NOMO-1 (cell line): Measurements from ENCODE around the gene MALRD1.
A peak's percentile ranks its signal among the peaks of the same experiment; 100 is the strongest.
"Not testable (repeated sequence)": the region's sequence is repeated elsewhere in the genome, so short reads cannot be mapped to it uniquely, and the experiment has no call there.

Experiments used
- DNase-seq, 2 experiments: peaks; one replicate each; lab custom pipeline; 2025; ENCODE audit not compliant: unreplicated experiment in 2 of 2; lab: John Stamatoyannopoulos, UW

Gene MALRD1

GRCh38 chr10:19750972-19751371 is 702.4 kb downstream of the MALRD1 start:
- no peak for DNase-seq

GRCh38 chr10:19756919-19757318 is 708.3 kb downstream of the MALRD1 start:
- no peak for DNase-seq

DNA sequence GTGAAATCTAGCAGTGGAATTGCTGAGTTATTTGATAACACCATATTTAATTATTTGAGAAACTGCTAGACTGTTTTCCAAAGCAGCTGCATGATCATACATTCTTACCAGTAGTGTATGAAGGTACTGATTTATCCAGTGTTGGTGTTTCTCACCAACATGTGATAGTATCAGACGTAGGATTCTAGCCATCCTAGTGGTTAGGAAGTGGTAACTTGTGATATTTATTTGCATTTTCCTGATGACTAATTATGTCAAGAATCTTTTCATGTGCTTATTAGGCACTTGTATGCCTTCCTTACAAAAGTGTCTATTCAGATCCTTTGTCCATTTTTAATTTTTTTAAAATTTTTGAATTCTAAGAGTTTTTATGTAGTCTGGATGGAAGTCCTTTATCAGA is 713.4 kb downstream of the MALRD1 start:
- DNase-seq = no peak

DNA sequence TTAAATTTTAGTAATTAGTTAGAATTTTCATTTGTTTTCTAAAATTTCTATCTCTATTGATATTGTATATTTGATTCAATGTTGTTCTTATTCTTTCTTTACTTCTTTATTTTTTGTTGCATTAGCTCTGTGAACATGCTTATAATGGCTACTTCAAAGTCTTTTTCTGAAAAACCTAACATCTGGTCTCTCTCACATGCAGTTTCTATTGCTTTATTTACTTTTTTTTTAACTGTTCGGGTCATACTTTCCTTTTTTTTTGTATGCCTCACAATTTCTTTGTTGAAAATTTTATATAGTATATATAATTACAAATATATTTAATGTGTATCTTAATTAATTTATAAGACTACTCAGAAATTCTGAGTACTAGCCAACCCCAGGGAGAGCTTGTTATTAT is 715.5 kb downstream of the MALRD1 start:
- no peak for DNase-seq

DNA sequence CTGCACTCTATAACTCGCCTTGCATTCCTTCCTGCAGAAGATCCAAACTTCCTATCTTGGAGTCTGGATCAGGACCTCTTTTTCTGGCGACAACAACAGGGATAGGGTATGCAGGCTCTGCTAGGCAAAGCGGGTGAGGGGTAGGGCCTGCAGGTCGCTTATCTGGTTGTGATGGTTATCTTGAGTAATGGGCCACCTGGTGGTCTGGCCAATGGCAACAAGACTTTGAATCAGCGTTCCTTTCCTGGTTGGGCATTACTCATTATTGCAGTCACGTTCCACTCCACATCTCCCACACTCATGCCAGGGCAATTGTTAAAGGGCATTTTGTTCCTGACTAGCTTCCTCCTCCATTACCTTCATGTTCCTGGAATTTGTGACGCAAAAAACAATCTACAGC is 719.3 kb downstream of the MALRD1 start:
- DNase-seq = no peak

DNA sequence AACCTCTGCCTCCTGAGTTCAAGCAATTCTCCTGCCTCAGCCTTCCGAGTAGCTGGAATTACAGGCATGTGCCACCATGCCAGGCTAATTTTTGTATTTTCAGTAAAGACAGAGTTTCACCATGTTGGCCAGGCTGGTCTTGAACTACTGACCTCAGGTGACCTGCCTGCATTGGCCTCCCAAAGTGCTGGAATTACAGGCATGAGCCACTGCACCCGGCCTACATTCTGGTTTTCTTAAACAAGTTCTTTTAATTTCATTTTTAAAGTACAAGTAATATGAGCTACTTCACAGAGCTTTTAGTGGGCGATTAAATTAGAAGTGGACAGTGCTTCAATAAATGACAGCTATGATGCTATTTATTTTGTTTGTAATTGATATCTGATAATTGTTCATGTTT is 721.2 kb downstream of the MALRD1 start:
- DNase-seq = not testable (repeated sequence)

DNA sequence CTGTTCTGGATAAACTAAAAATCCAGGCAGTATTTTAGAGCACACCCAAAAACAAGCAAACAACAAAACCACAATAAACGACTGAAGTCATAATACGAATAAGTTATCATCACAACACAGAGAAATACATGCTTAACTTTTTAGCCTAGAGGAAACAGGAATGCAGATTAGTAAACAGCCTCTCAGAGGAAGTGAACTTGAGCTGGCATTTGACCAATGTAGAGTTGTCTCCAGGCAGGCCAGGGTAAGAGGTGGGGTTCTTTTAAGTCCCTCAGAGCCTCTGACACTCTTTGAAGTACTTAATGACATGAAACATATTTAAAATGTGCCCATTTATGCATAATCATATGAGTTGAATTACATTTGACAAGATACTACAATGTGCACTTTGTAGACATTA is 724.4 kb downstream of the MALRD1 start:
- no peak for DNase-seq

- DNase-seq = peak; percentile 40 to 83
Measured at GRCh38 chr10:19775296-19775695, 726.7 kb downstream of the MALRD1 start.

GRCh38 chr10:19777806-19778205 is 729.2 kb downstream of the MALRD1 start:
- no peak for DNase-seq

DNA sequence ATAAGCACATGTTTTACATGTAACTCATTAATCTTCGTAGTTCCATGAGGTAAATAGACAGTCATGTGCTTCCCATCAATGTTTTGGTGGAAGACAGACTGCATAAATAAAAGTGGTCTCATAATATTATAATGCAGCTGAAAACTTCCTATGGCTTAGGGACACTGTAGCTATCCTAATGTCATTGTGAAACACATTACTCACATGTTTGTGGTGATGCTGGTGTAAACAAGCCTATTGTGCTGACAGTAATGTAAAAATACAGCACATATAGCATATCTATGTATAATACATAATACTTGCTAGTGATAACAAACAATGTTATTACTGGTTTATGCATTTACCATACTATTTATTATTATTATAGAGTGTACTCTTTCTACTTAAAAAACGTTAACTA is 730.4 kb downstream of the MALRD1 start:
- DNase-seq = no peak

GRCh38 chr10:19782430-19783089 is 734.0 kb downstream of the MALRD1 start:
- no peak for DNase-seq

GRCh38 chr10:19783721-19784120 is 735.1 kb downstream of the MALRD1 start:
- no peak for DNase-seq
